Left ventricle myocardium inferior (tissue), 1 donor: Measurements from ENCODE around the gene PSME1. TPM values are rescaled to one million over a fixed set of nuclear protein-coding genes. Genes with fewer than 3 reads are reported as not detected.

Experiments
- DNase-seq: peaks from one replicate; pipeline ENCODE4 v3.0.0-alpha.2; 2020
- H3K27ac ChIP-seq: fragments of 200-600 bp; replicated peaks from 2 replicates; pipeline ENCODE4 v1.8.0; 2021
- H3K27me3 ChIP-seq: fragments of 200-600 bp; 2 replicates; pipeline ENCODE4 v1.8.0; 2021; ENCODE audit warnings: low read depth
- H3K36me3 ChIP-seq: fragments of 200-600 bp; 2 replicates; pipeline ENCODE4 v1.8.0; 2021
- H3K4me1 ChIP-seq: fragments of 200-600 bp; 2 replicates; pipeline ENCODE4 v1.8.0; 2021
- H3K4me3 ChIP-seq: fragments of 200-600 bp; 2 replicates; pipeline ENCODE4 v1.8.0; 2021; ENCODE audit warnings: mild to moderate bottlenecking, moderate library complexity
- H3K9me3 ChIP-seq: fragments of 200-600 bp; replicated peaks from 2 replicates; pipeline ENCODE4 v1.8.0; 2021
- intact Hi-C: fragments of 100-400 bp; cut with micrococcal nuclease; formaldehyde crosslinking; loops from one replicate; pipeline ENCODE4 v1.11.0; 2022
- total RNA-seq: library from RNA; stranded (reverse); fragmentation: NEBNext Ultra II Directional; extraction: Animal tissue kit (Norgen Biotek cat#: 25700); gene quantifications from one replicate; pipeline ENCODE4 v1.2.1, GENCODE V29; 2021
- TF ChIP-seq, protein P1 (sequence below): fragments of 200-600 bp; IDR thresholded peaks from 2 replicates; pipeline ENCODE4 v1.8.0; 2021; ENCODE audit warnings: antibody characterized with exemption, mild to moderate bottlenecking, borderline replicate concordance
- donor health status: DM: no; HTN: yes; CAD: no; lungs with severe emphysema.

PSME1 gene
- total RNA-seq, 1 donor from 2014 or later = 108 TPM

DNA sequence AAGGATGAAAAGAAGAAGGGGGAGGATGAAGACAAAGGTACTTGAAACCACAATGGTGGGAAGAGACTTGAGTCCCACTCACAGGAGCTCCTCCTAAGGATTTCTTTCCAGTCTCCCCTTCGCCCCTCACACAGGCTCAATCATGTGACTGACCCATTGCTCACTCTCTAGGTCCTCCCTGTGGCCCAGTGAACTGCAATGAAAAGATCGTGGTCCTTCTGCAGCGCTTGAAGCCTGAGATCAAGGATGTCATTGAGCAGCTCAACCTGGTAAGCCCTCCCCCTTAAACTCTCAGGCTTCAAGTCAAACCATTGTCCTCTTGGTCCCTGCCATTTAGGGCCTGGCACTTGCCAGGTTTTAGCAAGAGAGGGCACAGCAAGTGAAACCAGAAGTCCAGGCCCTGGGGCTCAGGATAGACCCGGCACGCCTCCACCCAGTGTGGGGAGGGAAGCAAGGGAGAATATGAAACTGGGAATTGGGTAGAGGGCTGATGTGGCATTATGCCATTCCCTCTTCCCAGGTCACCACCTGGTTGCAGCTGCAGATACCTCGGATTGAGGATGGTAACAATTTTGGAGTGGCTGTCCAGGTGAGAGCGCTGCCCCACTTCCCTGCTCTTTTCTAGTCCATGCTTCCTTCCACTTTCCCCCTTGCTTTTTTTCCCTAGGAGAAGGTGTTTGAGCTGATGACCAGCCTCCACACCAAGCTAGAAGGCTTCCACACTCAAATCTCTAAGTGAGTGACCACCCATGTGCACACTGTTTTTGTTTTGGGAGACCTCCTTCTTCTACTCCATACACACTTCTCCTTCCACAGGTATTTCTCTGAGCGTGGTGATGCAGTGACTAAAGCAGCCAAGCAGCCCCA is 1.8 kb downstream of the PSME1 start:
- H3K36me3 ChIP-seq = peaks cover 28% of the 10 kb centered on the region
- no peak for DNase-seq
- H3K27me3 ChIP-seq = no peaks in the 10 kb centered on the region
- intact Hi-C loops = no loop called here
- peak overlapping the region; percentile 94 for H3K27ac ChIP-seq
- peaks cover 67% of the 10 kb centered on the region for H3K4me1 ChIP-seq
- TF ChIP-seq, protein P1, sequence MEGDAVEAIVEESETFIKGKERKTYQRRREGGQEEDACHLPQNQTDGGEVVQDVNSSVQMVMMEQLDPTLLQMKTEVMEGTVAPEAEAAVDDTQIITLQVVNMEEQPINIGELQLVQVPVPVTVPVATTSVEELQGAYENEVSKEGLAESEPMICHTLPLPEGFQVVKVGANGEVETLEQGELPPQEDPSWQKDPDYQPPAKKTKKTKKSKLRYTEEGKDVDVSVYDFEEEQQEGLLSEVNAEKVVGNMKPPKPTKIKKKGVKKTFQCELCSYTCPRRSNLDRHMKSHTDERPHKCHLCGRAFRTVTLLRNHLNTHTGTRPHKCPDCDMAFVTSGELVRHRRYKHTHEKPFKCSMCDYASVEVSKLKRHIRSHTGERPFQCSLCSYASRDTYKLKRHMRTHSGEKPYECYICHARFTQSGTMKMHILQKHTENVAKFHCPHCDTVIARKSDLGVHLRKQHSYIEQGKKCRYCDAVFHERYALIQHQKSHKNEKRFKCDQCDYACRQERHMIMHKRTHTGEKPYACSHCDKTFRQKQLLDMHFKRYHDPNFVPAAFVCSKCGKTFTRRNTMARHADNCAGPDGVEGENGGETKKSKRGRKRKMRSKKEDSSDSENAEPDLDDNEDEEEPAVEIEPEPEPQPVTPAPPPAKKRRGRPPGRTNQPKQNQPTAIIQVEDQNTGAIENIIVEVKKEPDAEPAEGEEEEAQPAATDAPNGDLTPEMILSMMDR = no peak
- H3K9me3 ChIP-seq = no peaks in the 10 kb centered on the region
- no peak overlapping the region for H3K4me3 ChIP-seq

DNA sequence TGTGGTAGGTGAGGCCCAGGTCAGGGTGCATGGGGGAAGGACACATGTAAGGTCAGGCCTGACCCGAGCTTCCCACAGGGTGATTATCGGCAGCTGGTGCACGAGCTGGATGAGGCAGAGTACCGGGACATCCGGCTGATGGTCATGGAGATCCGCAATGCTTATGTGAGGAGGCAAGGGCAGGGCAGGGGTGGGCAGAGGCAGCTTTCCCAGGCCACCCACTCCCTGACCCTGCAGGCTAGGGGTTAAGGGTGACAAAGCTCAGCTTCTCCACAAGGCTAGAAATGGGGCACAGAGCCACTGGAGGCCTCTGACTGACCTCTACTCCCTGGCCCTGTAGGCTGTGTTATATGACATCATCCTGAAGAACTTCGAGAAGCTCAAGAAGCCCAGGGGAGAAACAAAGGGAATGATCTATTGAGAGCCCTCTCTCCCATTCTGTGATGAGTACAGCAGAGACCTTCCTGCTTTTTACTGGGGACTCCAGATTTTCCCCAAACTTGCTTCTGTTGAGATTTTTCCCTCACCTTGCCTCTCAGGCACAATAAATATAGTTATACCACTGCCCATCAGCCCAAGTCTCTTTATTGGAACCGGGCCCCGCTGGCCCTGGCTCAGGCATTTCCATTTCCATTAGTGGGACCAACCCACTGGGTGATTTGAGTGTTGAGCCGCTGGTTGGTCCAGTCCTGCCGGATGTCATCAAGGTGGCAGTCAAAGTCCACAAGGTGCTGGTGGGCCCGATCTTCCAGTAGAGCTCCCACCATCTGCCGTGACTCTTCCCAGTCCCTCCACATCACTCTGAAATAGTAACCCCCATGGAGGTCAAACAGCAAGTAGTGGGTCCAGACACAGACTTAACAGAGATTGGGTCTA is 2.6 kb downstream of the PSME1 start:
- Histone ChIP-seq H3K9me3 (no peaks in the 10 kb centered on the region), H3K27ac (peak overlapping the region; percentile 40), H3K4me3 (no peak overlapping the region), H3K4me1 (peaks cover 70% of the 10 kb centered on the region), H3K27me3 (no peaks in the 10 kb centered on the region), H3K36me3 (peaks cover 35% of the 10 kb centered on the region)
- intact Hi-C loops = no loop called here
- DNase-seq = no peak
- TF ChIP-seq, protein P1 = no peak

DNA sequence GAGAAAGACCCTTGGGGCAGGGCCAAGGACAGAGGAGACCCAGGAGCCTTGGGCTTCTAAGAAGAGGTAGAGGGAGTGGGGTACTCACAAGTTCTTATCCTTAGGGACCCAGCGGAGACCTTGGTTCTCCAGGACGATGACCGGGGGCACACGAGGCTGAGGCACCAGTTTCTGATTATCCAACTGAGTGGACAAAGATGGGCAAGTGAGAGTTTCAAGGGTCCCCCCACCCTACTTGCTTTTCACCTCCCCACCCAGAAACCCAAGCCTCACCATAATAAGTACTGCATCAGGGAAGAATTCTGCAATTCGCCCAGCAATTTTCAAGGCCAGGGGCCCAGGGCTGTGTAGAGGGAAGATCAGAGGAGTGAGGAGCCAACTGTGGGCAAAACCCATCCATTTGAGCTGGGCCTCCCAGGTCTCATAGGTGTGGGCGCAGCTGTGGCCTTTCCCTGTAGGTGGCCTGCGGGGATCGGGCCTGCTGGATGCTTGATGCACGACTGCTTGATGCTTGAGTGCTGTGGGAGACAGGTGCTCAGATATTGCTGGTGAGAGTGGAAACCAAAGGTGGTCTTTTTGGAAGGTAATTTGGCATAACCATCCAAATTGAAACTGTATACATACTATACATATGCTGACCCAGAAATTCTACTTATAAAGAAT is 3.4 kb downstream of the PSME1 start:
- Histone ChIP-seq H3K4me3 (peak overlapping the region; percentile 93), H3K27me3 (no peaks in the 10 kb centered on the region), H3K36me3 (peaks cover 40% of the 10 kb centered on the region), H3K27ac (peak overlapping the region; percentile 94), H3K4me1 (peaks cover 70% of the 10 kb centered on the region), H3K9me3 (no peaks in the 10 kb centered on the region)
- TF ChIP-seq, protein P1 = no peak
- no peak for DNase-seq
- intact Hi-C loops = no loop called here

DNA sequence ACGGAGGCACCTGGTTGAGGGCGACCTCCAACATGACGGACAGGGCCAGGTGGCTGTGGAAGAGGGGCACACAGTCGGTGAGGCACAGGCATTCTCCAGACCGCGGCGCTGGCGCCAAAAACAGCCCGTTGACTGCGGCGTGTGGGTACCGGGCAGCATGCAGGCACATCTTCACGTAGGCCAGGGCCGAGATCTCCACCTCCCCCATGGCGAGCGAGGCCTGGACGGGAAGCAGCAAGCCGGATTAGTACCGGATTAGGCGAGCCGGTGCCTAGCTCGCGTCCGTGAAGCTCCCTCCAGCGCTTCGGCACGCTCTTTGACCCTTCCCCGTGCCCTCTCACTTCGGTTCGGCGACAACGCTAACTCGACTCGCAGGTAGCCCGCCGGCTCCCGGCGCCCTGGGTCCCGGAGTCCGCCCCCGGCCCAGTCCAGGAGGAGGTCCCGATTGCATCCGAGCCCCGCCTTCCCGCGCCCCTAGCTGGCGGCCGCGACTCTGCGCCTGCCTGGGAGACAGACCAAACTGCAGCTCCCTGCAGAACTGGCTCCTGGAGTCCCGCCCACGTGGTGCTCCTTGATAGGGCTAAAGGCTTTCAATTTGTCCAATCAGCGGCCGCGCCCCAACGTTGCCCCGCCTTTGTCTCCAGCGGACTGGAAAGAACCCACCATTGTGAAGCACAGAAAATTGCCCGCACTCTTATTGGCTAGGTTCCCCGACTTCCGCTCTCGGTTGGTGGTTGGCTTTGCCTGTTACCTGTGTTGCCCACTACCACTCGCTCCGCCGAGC is 5.3 kb downstream of the PSME1 start, which contains the start of gene EMC9:
Gene EMC9, minus strand, starts transcription at position 495 of the 784 bp plus-strand sequence. Its CDS starts 287 bp downstream, at position 208.
- intact Hi-C loops = no loop called here
- peak within 1 kb of the TSS; percentile 94 for H3K27ac ChIP-seq
- peak within 1 kb of the TSS; percentile 93 for H3K4me3 ChIP-seq
- TF ChIP-seq, protein P1 = peak; percentile 80
- DNase-seq = peak; percentile 100
- peaks cover 40% of the 10 kb centered on the region for H3K36me3 ChIP-seq
- H3K9me3 ChIP-seq = no peaks in the 10 kb centered on the region
- H3K4me1 ChIP-seq = peaks cover 76% of the 10 kb centered on the region
- H3K27me3 ChIP-seq = no peaks in the 10 kb centered on the region

DNA sequence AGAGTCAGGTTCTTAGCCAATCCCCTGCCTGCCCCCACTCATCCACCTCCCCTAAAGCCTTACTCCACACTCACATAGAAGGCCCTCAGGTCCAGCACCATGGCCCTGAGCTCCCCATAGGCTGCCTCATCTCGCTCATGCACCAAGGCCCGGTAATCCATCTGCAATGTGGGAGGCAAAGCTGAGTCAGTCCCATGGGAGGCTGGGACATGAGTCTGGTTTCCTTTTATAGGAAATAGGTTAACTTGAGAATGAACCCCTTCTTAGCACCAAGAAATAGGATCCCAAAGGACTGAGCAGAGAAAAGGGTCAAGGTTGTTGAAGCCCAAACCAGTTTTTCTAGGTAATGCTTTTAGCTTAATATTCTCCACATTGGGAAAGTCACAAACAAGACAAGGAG is 7.5 kb downstream of the PSME1 start:
- Histone ChIP-seq H3K27ac (no peak overlapping the region), H3K4me1 (peaks cover 70% of the 10 kb centered on the region), H3K4me3 (no peak overlapping the region), H3K9me3 (no peaks in the 10 kb centered on the region), H3K27me3 (no peaks in the 10 kb centered on the region), H3K36me3 (peaks cover 29% of the 10 kb centered on the region)
- intact Hi-C loops = no loop called here
- no peak for DNase-seq
- TF ChIP-seq, protein P1 = no peak
